Upper lobe of right lung (tissue), 1 donor: ENCODE data around the gene TAF1. TPM values are rescaled to one million over a fixed set of nuclear protein-coding genes. Genes with fewer than 3 reads are reported as not detected.
"Not testable (repeated sequence)": the region's sequence is repeated elsewhere in the genome, so short reads cannot be mapped to it uniquely, and the experiment has no call there.

Experiments used
- ATAC-seq: fragments of 200-7000 bp; cut with Tn5 transposase; one replicate; pipeline ENCODE4 v1.9.1; 2020; ENCODE audit warnings: mild to moderate bottlenecking, moderate library complexity
- DNase-seq: peaks from one replicate; pipeline ENCODE4 v3.0.0-alpha.2; 2020
- H3K27ac ChIP-seq: fragments of 200-600 bp; one replicate; pipeline ENCODE4 v1.8.0; 2022
- H3K27me3 ChIP-seq: fragments of 200-600 bp; one replicate; pipeline ENCODE4 v1.8.0; 2022; ENCODE audit warnings: mild to moderate bottlenecking
- H3K36me3 ChIP-seq: fragments of 200-600 bp; one replicate; pipeline ENCODE4 v1.8.0; 2022
- H3K4me1 ChIP-seq: fragments of 200-600 bp; one replicate; pipeline ENCODE4 v1.8.0; 2022
- H3K4me3 ChIP-seq: fragments of 200-600 bp; one replicate; pipeline ENCODE4 v1.8.0; 2022; ENCODE audit warnings: mild to moderate bottlenecking
- H3K9me3 ChIP-seq: fragments of 200-600 bp; one replicate; pipeline ENCODE4 v1.8.0; 2022
- intact Hi-C: fragments of 100-400 bp; cut with DNase I; formaldehyde crosslinking; loops from one replicate; pipeline ENCODE4 v1.11.0; 2022
- total RNA-seq: library from RNA; stranded (reverse); fragmentation: NEBNext Ultra II Directional; extraction: Animal tissue kit (Norgen Biotek cat#: 25700); gene quantifications from one replicate; pipeline ENCODE4 v1.2.1, GENCODE V29; 2021
- TF ChIP-seq, protein P1 (sequence below): fragments of 200-600 bp; IDR thresholded peaks from one replicate; pipeline ENCODE4 v1.8.0; 2022; ENCODE audit warnings: antibody characterized with exemption
- donor health status: DM: no; HTN: yes; CAD: no; lungs with severe emphysema.

Gene TAF1
- total RNA-seq, 1 donor from 2014 or later: 35.0 TPM

DNA sequence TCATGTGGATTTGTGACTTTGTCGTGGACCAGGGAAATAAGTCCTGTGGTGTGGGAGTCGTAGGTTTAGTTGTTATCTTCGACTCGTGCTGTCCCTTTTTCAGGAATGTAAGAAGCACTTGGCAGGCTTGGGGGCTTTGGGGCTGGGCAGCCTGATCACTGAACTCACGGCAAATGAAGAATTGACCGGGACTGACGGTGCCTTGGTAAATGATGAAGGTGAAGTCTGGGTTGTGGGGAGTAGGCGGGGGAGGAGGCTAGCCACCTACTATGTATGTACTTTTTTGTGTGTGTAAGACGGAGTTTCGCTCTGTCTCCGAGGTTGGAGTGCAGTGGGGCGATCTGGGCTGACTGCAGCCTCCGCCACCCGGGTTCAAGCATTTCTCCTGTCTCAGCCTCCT is 1.2 kb downstream of the TAF1 start:
- DNase-seq (no peak), ATAC-seq (no peak)
- intact Hi-C loops: no loop called here
- Histone ChIP-seq H3K27ac (peak overlapping the region; percentile 86), H3K4me1 (peaks cover 7% of the 10 kb centered on the region), H3K36me3 (peaks cover 20% of the 10 kb centered on the region), H3K9me3 (no peaks in the 10 kb centered on the region), H3K4me3 (peak overlapping the region; percentile 69), H3K27me3 (no peaks in the 10 kb centered on the region)
- TF ChIP-seq, protein P1, sequence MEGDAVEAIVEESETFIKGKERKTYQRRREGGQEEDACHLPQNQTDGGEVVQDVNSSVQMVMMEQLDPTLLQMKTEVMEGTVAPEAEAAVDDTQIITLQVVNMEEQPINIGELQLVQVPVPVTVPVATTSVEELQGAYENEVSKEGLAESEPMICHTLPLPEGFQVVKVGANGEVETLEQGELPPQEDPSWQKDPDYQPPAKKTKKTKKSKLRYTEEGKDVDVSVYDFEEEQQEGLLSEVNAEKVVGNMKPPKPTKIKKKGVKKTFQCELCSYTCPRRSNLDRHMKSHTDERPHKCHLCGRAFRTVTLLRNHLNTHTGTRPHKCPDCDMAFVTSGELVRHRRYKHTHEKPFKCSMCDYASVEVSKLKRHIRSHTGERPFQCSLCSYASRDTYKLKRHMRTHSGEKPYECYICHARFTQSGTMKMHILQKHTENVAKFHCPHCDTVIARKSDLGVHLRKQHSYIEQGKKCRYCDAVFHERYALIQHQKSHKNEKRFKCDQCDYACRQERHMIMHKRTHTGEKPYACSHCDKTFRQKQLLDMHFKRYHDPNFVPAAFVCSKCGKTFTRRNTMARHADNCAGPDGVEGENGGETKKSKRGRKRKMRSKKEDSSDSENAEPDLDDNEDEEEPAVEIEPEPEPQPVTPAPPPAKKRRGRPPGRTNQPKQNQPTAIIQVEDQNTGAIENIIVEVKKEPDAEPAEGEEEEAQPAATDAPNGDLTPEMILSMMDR: no peak

DNA sequence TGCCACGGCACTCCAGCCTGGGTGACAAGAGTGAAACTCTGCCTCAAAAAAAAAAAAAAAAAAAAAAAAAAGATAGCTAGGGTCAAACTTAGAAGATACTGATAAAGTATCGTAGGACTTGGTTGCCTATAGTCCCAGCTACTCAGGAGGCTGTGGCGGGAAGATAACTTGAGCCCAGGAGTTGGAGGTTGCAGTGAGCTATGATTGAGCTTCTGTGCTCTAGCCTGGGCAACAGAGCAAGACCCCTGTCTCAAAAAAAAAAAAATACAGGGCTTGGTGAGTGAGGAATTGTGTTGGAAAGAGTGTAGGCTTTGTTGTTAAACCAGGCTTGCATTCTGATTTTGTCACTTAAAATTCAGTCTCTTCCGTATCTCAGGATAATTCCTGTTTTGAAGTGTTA is 6.2 kb downstream of the TAF1 start:
- Histone ChIP-seq H3K27me3 (no peaks in the 10 kb centered on the region), H3K36me3 (peaks cover 56% of the 10 kb centered on the region), H3K4me3 (no peak overlapping the region), H3K4me1 (peaks cover 5% of the 10 kb centered on the region), H3K9me3 (no peaks in the 10 kb centered on the region), H3K27ac (no peak overlapping the region)
- TF ChIP-seq, protein P1: no peak
- no peak for DNase-seq
- no peak for ATAC-seq
- intact Hi-C loops: no loop called here

- Histone ChIP-seq H3K36me3 (peaks cover 88% of the 10 kb centered on the region), H3K27ac (no peak overlapping the region), H3K9me3 (no peaks in the 10 kb centered on the region), H3K4me3 (no peak overlapping the region), H3K27me3 (no peaks in the 10 kb centered on the region), H3K4me1 (no peaks in the 10 kb centered on the region)
- no peak for DNase-seq
- TF ChIP-seq, protein P1: no peak
- ATAC-seq: no peak
- intact Hi-C loops: no loop called here
These were observed 12.6 kb downstream of the TAF1 start for GRCh38 chrX:71378732-71379131.

DNA sequence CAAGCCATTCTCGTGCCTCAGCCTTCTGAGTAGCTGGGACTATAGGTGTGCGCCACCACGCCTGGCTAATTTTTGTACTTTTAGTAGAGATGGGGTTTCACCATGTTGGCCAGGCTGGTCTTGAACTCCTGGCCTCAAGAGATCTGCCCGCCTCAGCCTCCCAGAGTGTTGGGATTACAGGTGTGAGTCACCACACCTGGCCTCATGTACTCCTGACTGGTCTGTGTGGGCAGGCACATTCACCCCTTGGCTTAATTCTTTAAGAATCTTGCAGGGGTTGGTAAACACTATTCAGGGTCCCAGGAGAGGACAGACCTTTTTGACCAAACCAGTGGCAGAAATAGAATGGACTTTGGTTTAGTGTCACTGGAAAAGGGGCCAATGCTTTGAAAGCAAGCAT is 25.6 kb downstream of the TAF1 start:
- H3K4me3 ChIP-seq, H3K9me3 ChIP-seq, intact Hi-C loops, H3K4me1 ChIP-seq, DNase-seq, H3K27ac ChIP-seq, ATAC-seq, H3K27me3 ChIP-seq: not testable (repeated sequence)
- H3K36me3 ChIP-seq: peaks cover 94% of the 10 kb centered on the region

DNA sequence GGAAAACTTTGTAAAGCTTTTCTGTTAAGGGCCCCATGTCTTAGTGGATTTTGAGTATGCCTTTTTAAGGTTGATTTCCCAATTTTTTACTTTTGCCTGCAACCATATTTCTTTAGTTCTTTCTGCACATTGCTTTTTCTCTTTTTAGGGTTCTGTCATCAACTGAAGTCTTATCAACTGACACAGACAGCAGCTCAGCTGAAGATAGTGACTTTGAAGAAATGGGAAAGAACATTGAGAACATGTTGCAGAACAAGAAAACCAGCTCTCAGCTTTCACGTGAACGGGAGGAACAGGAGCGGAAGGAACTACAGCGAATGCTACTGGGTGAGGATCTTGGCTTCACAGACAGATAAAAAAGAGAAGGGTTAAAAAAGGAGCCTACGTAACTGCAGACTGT is 27.8 kb downstream of the TAF1 start:
- H3K27me3 ChIP-seq: no peaks in the 10 kb centered on the region
- no peak for ATAC-seq
- H3K36me3 ChIP-seq: peaks cover 92% of the 10 kb centered on the region
- TF ChIP-seq, protein P1: no peak
- no peak overlapping the region for H3K27ac ChIP-seq
- H3K4me3 ChIP-seq: no peak overlapping the region
- no peaks in the 10 kb centered on the region for H3K4me1 ChIP-seq
- no peak for DNase-seq
- H3K9me3 ChIP-seq: no peaks in the 10 kb centered on the region
- intact Hi-C loops: no loop called here

GRCh38 chrX:71396576-71396975 is 30.4 kb downstream of the TAF1 start:
- Histone ChIP-seq H3K9me3 (no peaks in the 10 kb centered on the region), H3K4me3 (no peak overlapping the region), H3K27ac (no peak overlapping the region), H3K36me3 (peaks cover 90% of the 10 kb centered on the region), H3K4me1 (no peaks in the 10 kb centered on the region), H3K27me3 (no peaks in the 10 kb centered on the region)
- ATAC-seq (no peak), DNase-seq (no peak)
- TF ChIP-seq, protein P1: no peak
- intact Hi-C loops: no loop called here
